Measurements from ENCODE around the gene PBLD. TPM values are rescaled to one million over a fixed set of nuclear protein-coding genes. Genes with fewer than 3 reads are reported as not detected.

Gene PBLD
- 1 to 10 TPM; 1.2 to 1.3 TPM for total RNA-seq

- Mint-ChIP-seq H3K4me1 (ENCODE audit: low read depth) (peaks cover 41% of the 10 kb centered on the region), H3K36me3 (peaks cover 41% of the 10 kb centered on the region), H3K4me3 (peak within 1 kb of the TSS; percentile 100), H3K9me3 (no peaks in the 10 kb centered on the region), H3K27ac (peak within 1 kb of the TSS; percentile 100), H3K27me3 (peaks cover 3% of the 10 kb centered on the region)
- DNase-seq: peak; percentile 75
- CTCF ChIA-PET: interaction anchor here (0.6 to 1.5 kb wide), 8 partner anchors 9 to 544 kb away, joined by 3 to 7 read pairs (median 3); no protein-coding TSS in a partner anchor
- POLR2A ChIA-PET: interaction anchor here (0.6 to 2.1 kb wide), 15 partner anchors 8 to 756 kb away, joined by 3 to 11 read pairs (median 4); partner anchors contain the start of genes DDX21, DDX50, DNA2 and RUFY2
- intact Hi-C loops (cut with micrococcal nuclease): loop anchor here (1.0 to 5.0 kb wide), 6 partner anchors 75 to 625 kb away; partner anchors contain the start of genes CCAR1, DDX21, DDX50 and RUFY2
These were observed at the start of gene PBLD for GRCh38 chr10:68332259-68333057. TSS of gene PBLD (minus strand) at chr10:68332928. CDS start at chr10:68306844, 26,084 bp downstream.

- Mint-ChIP-seq H3K9me3 (peaks cover 10% of the 10 kb centered on the region), H3K27ac (no peak overlapping the region), H3K4me3 (no peak overlapping the region), H3K36me3 (peaks cover 35% of the 10 kb centered on the region), H3K27me3 (no peaks in the 10 kb centered on the region), H3K4me1 (ENCODE audit: low read depth) (no peaks in the 10 kb centered on the region)
- no peak for DNase-seq
- intact Hi-C loops (cut with micrococcal nuclease): no loop called here
- ChIA-PET POLR2A (no interaction called here), CTCF (no interaction called here)
These were observed 38.9 kb upstream of the PBLD start for GRCh38 chr10:68371604-68372003.

- Mint-ChIP-seq H3K9me3 (peaks cover 7% of the 10 kb centered on the region), H3K4me3 (no peak overlapping the region), H3K4me1 (ENCODE audit: low read depth) (peaks cover 3% of the 10 kb centered on the region), H3K36me3 (peaks cover 20% of the 10 kb centered on the region), H3K27me3 (no peaks in the 10 kb centered on the region), H3K27ac (no peak overlapping the region)
- intact Hi-C loops (cut with micrococcal nuclease): no loop called here
- DNase-seq: no peak
- CTCF ChIA-PET: no interaction called here
- POLR2A ChIA-PET: no interaction called here
These were observed 34.4 kb upstream of the PBLD start for GRCh38 chr10:68367121-68367520.

- Mint-ChIP-seq H3K4me3 (no peak overlapping the region), H3K4me1 (ENCODE audit: low read depth) (peaks cover 3% of the 10 kb centered on the region), H3K27me3 (no peaks in the 10 kb centered on the region), H3K36me3 (peaks cover 14% of the 10 kb centered on the region), H3K27ac (no peak overlapping the region), H3K9me3 (peaks cover 5% of the 10 kb centered on the region)
- intact Hi-C loops (cut with micrococcal nuclease): no loop called here
- DNase-seq: no peak
- ChIA-PET CTCF (no interaction called here), POLR2A (no interaction called here)
These were observed 33.9 kb upstream of the PBLD start for GRCh38 chr10:68366600-68366999.

GRCh38 chr10:68365611-68366010 is 32.9 kb upstream of the PBLD start:
- H3K4me1 Mint-ChIP-seq (ENCODE audit: low read depth): peaks cover 3% of the 10 kb centered on the region
- CTCF ChIA-PET: no interaction called here
- no peak for DNase-seq
- H3K36me3 Mint-ChIP-seq: peaks cover 8% of the 10 kb centered on the region
- no peak overlapping the region for H3K27ac Mint-ChIP-seq
- H3K9me3 Mint-ChIP-seq: peaks cover 2% of the 10 kb centered on the region
- POLR2A ChIA-PET: no interaction called here
- H3K27me3 Mint-ChIP-seq: no peaks in the 10 kb centered on the region
- H3K4me3 Mint-ChIP-seq: no peak overlapping the region
- intact Hi-C loops (cut with micrococcal nuclease): no loop called here

- Mint-ChIP-seq H3K27ac (no peak overlapping the region), H3K4me3 (no peak overlapping the region), H3K4me1 (ENCODE audit: low read depth) (peaks cover 3% of the 10 kb centered on the region), H3K9me3 (no peaks in the 10 kb centered on the region), H3K36me3 (peaks cover 3% of the 10 kb centered on the region), H3K27me3 (no peaks in the 10 kb centered on the region)
- ChIA-PET POLR2A (no interaction called here), CTCF (interaction anchor here (1.4 to 4.2 kb wide), 2 partner anchors 16 to 43 kb away, joined by 3 to 22 read pairs; partner anchors contain the start of gene RUFY2)
- intact Hi-C loops (cut with micrococcal nuclease): no loop called here
- no peak for DNase-seq
These were observed 31.6 kb upstream of the PBLD start for GRCh38 chr10:68364101-68364886.

GRCh38 chr10:68362590-68362989 is 29.9 kb upstream of the PBLD start:
- peaks cover 3% of the 10 kb centered on the region for H3K4me1 Mint-ChIP-seq (ENCODE audit: low read depth)
- no peak overlapping the region for H3K27ac Mint-ChIP-seq
- intact Hi-C loops (cut with micrococcal nuclease): no loop called here
- ChIA-PET POLR2A (no interaction called here), CTCF (interaction anchor here (1.4 to 4.2 kb wide), 2 partner anchors 14 to 44 kb away, joined by 3 to 22 read pairs; partner anchors contain the start of gene RUFY2)
- no peaks in the 10 kb centered on the region for H3K9me3 Mint-ChIP-seq
- no peaks in the 10 kb centered on the region for H3K27me3 Mint-ChIP-seq
- H3K4me3 Mint-ChIP-seq: no peak overlapping the region
- DNase-seq: no peak
- H3K36me3 Mint-ChIP-seq: peaks cover 3% of the 10 kb centered on the region

GRCh38 chr10:68359189-68359588 is 26.5 kb upstream of the PBLD start:
- Mint-ChIP-seq H3K27me3 (no peaks in the 10 kb centered on the region), H3K4me3 (no peak overlapping the region), H3K36me3 (peaks cover 9% of the 10 kb centered on the region), H3K27ac (no peak overlapping the region), H3K4me1 (ENCODE audit: low read depth) (no peaks in the 10 kb centered on the region), H3K9me3 (no peaks in the 10 kb centered on the region)
- POLR2A ChIA-PET: no interaction called here
- intact Hi-C loops (cut with micrococcal nuclease): no loop called here
- CTCF ChIA-PET: interaction anchor here (1.7 kb wide), 1 partner anchor 11 kb away, joined by 6 read pairs; no protein-coding TSS in a partner anchor
- DNase-seq: no peak

- H3K27ac Mint-ChIP-seq: no peak overlapping the region
- H3K9me3 Mint-ChIP-seq: no peaks in the 10 kb centered on the region
- DNase-seq: no peak
- CTCF ChIA-PET: no interaction called here
- H3K4me3 Mint-ChIP-seq: no peak overlapping the region
- peaks cover 13% of the 10 kb centered on the region for H3K36me3 Mint-ChIP-seq
- intact Hi-C loops (cut with micrococcal nuclease): no loop called here
- no peaks in the 10 kb centered on the region for H3K27me3 Mint-ChIP-seq
- H3K4me1 Mint-ChIP-seq (ENCODE audit: low read depth): peaks cover 1% of the 10 kb centered on the region
- POLR2A ChIA-PET: interaction anchor here (0.6 kb wide), 1 partner anchor 1120 kb away, joined by 4 read pairs; no protein-coding TSS in a partner anchor
These were observed 20.8 kb upstream of the PBLD start for GRCh38 chr10:68353537-68353936.

GRCh38 chr10:68348265-68348741 is 15.6 kb upstream of the PBLD start:
- Mint-ChIP-seq H3K36me3 (peaks cover 22% of the 10 kb centered on the region), H3K4me3 (no peak overlapping the region), H3K27ac (peak overlapping the region; percentile 29), H3K27me3 (no peaks in the 10 kb centered on the region), H3K9me3 (no peaks in the 10 kb centered on the region), H3K4me1 (ENCODE audit: low read depth) (peaks cover 10% of the 10 kb centered on the region)
- ChIA-PET CTCF (interaction anchor here (0.6 to 2.4 kb wide), 30 partner anchors 9 to 997 kb away, joined by 3 to 26 read pairs (median 4); partner anchors contain the start of genes DNA2, HNRNPH3, PBLD and RUFY2), POLR2A (interaction anchor here (0.6 to 1.0 kb wide), 3 partner anchors 8 to 16 kb away, joined by 3 to 5 read pairs (median 3); partner anchors contain the start of genes HNRNPH3 and PBLD)
- intact Hi-C loops (cut with micrococcal nuclease): loop anchor here (2.0 kb wide), 1 partner anchor 136 kb away; no protein-coding TSS in a partner anchor
- peak; percentile 58 for DNase-seq

GRCh38 chr10:68346774-68347173 is 14.0 kb upstream of the PBLD start:
- Mint-ChIP-seq H3K4me1 (ENCODE audit: low read depth) (peaks cover 16% of the 10 kb centered on the region), H3K36me3 (peaks cover 30% of the 10 kb centered on the region), H3K27me3 (no peaks in the 10 kb centered on the region), H3K9me3 (no peaks in the 10 kb centered on the region), H3K4me3 (no peak overlapping the region), H3K27ac (no peak overlapping the region)
- CTCF ChIA-PET: interaction anchor here (1.1 to 2.4 kb wide), 2 partner anchors 130 to 134 kb away, joined by 3 to 6 read pairs; no protein-coding TSS in a partner anchor
- POLR2A ChIA-PET: no interaction called here
- intact Hi-C loops (cut with micrococcal nuclease): no loop called here
- no peak for DNase-seq
